Panc1 (cell line): ENCODE measurements around the gene IGFL4. TPM values are rescaled to one million over a fixed set of nuclear protein-coding genes. Genes with fewer than 3 reads are reported as not detected.
"Not testable (repeated sequence)": the region's sequence is repeated elsewhere in the genome, so short reads cannot be mapped to it uniquely, and the experiment has no call there.

Experiments
- ATAC-seq: fragments of 200-7000 bp; cut with Tn5 transposase; 2 replicates; pipeline ENCODE4 v1.9.1; 2020; ENCODE audit warnings: mild to moderate bottlenecking, moderate library complexity
- BruUV-seq: library from RNA; stranded (reverse); fragments of 400-500 nt; replicated peaks from 2 replicates; lab custom pipeline; 2021; lab: Mats Ljungman, UMichigan
- CTCF ChIA-PET: fragments of 300-600 bp; sonication (Branson Sonifier 250); formaldehyde crosslinking; loops from one replicate; lab custom pipeline; 2022; ENCODE audit warnings: antibody characterized with exemption; lab: Charles Lee
- POLR2A ChIA-PET: fragments of 300-600 bp; sonication (Branson Sonifier 250); formaldehyde crosslinking; loops from one replicate; lab custom pipeline; 2022; ENCODE audit warnings: antibody characterized with exemption; lab: Charles Lee
- DNase-seq: peaks from one replicate; pipeline ENCODE4 v3.0.0-alpha.2; 2010; ENCODE audit warnings: low read depth, low spot score
- H3K27ac ChIP-seq: 2 replicates; pipeline ENCODE4 v1.5.1; 2011; ENCODE audit warnings: mild to moderate bottlenecking, low read length, inconsistent platforms
- H3K27me3 ChIP-seq: fragments of 200-500 bp; sonication (Bioruptor generic); 2 replicates; pipeline ENCODE4 v1.6.0; 2014; ENCODE audit warnings: low read length, inconsistent platforms; ENCODE audit not compliant: control insufficient read depth, insufficient read depth
- H3K36me3 ChIP-seq: fragments of 200-500 bp; sonication (Bioruptor generic); 2 replicates; pipeline ENCODE4 v1.5.1; 2014; ENCODE audit warnings: inconsistent platforms, mild to moderate bottlenecking, low read length, moderate library complexity; ENCODE audit not compliant: control insufficient read depth, insufficient read depth
- H3K4me1 ChIP-seq: 2 replicates; pipeline ENCODE4 v1.5.1; 2011; ENCODE audit warnings: inconsistent platforms, mild to moderate bottlenecking, low read length, moderate library complexity; ENCODE audit not compliant: control insufficient read depth, insufficient read depth
- H3K4me3 ChIP-seq, 2 experiments: 2 replicates each; pipeline ENCODE4 v1.5.1; 2011 to 2012; ENCODE audit warnings: low read depth in 2 of 2, low read length in 2 of 2, mild to moderate bottlenecking in 2 of 2, inconsistent platforms in 1 of 2, moderate library complexity in 1 of 2
- H3K9me3 ChIP-seq: fragments of 200-500 bp; sonication (Bioruptor generic); 2 replicates; pipeline ENCODE4 v1.5.1; 2014; ENCODE audit warnings: low read depth, mild to moderate bottlenecking, inconsistent platforms, low read length, moderate library complexity; ENCODE audit not compliant: control insufficient read depth, insufficient read depth
- CTCF ChIP-seq: fragments of 450-650 bp; IDR thresholded peaks from 2 replicates; pipeline ENCODE4 v1.5.1; 2017; ENCODE audit warnings: mild to moderate bottlenecking
- POLR2AphosphoS5 ChIP-seq: IDR thresholded peaks from 2 replicates; pipeline ENCODE4 v1.6.1; 2012; ENCODE audit warnings: mild to moderate bottlenecking, low read depth, low read length, moderate library complexity
- REST ChIP-seq, 2 experiments: IDR thresholded peaks; 2 replicates each; pipeline ENCODE4 v1.6.1; 2011 to 2012; ENCODE audit warnings: low read depth in 2 of 2, control low read depth in 1 of 2, low read length in 1 of 2, mild to moderate bottlenecking in 1 of 2, moderate library complexity in 1 of 2; ENCODE audit not compliant: insufficient read depth in 1 of 2
- SIN3A ChIP-seq: IDR thresholded peaks from 2 replicates; pipeline ENCODE4 v1.6.1; 2012; ENCODE audit warnings: low read depth, mild to moderate bottlenecking, low read length, moderate library complexity, borderline replicate concordance; ENCODE audit not compliant: insufficient read depth
- TCF7L2 ChIP-seq: IDR thresholded peaks from 2 replicates; pipeline ENCODE4 v1.6.1; 2011; ENCODE audit warnings: mild to moderate bottlenecking, low read depth, low read length, inconsistent platforms
- in situ Hi-C: cut with HindIII; loops from 2 replicates; pipeline ENCODE4 v1.10.0; 2016; ENCODE audit warnings: low sequenced_read_pairs, low pct_unique_long_range_greater_than_20kb
- intact Hi-C: fragments of 100-400 bp; cut with micrococcal nuclease; formaldehyde crosslinking; loops from one replicate; pipeline ENCODE4 v1.10.0; 2022; ENCODE audit not compliant: unreplicated experiment
- total RNA-seq: library from RNA; stranded (reverse); gene quantifications from one replicate; pipeline ENCODE4 v1.2.1, GENCODE V29; 2021; ENCODE audit not compliant: unreplicated experiment

The IGFL4 gene
- total RNA-seq, 1 experiment from 2014 or later: 0.39 TPM

- intact Hi-C loops (loop anchor here (5.0 kb wide), 1 partner anchor 187 kb away; no protein-coding TSS in a partner anchor), in situ Hi-C loops (no loop called here)
- ChIA-PET POLR2A (no interaction called here), CTCF (interaction anchor here (0.6 to 4.0 kb wide), 2 partner anchors 59 to 184 kb away, joined by 3 to 13 read pairs; no protein-coding TSS in a partner anchor)
- H3K27ac ChIP-seq: no peak overlapping the region
- ATAC-seq: no peak
- peaks cover 8% of the 10 kb centered on the region for H3K27me3 ChIP-seq
- no peaks in the 10 kb centered on the region; the same call in 1 of the 2 replicates for H3K4me1 ChIP-seq
- BruUV-seq: no TSS peak
- no peaks in the 10 kb centered on the region for H3K36me3 ChIP-seq
- no peak overlapping the region for H3K4me3 ChIP-seq
- DNase-seq: no peak
- TF ChIP-seq TCF7L2 (no peak), SIN3A (no peak), POLR2AphosphoS5 (no peak), REST (IDR thresholded peaks at IDR 0.05; ENCODE audit: insufficient read depth in 1 of 2, low read depth in 2 of 2, low read length in 1 of 2) (no peak), CTCF (no peak)
- no peaks in the 10 kb centered on the region for H3K9me3 ChIP-seq
Measured at GRCh38 chr19:46080561-46080960, 39.8 kb upstream of the IGFL4 start.

GRCh38 chr19:46079576-46079975 lies 38.8 kb upstream of the IGFL4 start:
- ATAC-seq (no peak), DNase-seq (no peak)
- Histone ChIP-seq H3K27ac (no peak overlapping the region), H3K36me3 (no peaks in the 10 kb centered on the region), H3K9me3 (no peaks in the 10 kb centered on the region), H3K4me1 (no peaks in the 10 kb centered on the region; the same call in 1 of the 2 replicates), H3K4me3 (no peak overlapping the region), H3K27me3 (peaks cover 13% of the 10 kb centered on the region)
- intact Hi-C loops: no loop called here
- ChIA-PET POLR2A (no interaction called here), CTCF (interaction anchor here (0.7 to 4.0 kb wide), 2 partner anchors 54 to 185 kb away, joined by 4 to 13 read pairs; no protein-coding TSS in a partner anchor)
- no peak for TF ChIP-seq TCF7L2
- no peak for TF ChIP-seq POLR2AphosphoS5
- no peak for TF ChIP-seq SIN3A
- TF ChIP-seq CTCF: no peak
- TF ChIP-seq REST (IDR thresholded peaks at IDR 0.05; ENCODE audit: insufficient read depth in 1 of 2, low read depth in 2 of 2, low read length in 1 of 2): no peak
- no TSS peak for BruUV-seq
- in situ Hi-C loops: no loop called here

GRCh38 chr19:46078573-46079332 lies 38.0 kb upstream of the IGFL4 start:
- H3K27ac ChIP-seq, H3K36me3 ChIP-seq, ATAC-seq, DNase-seq, intact Hi-C loops, in situ Hi-C loops, BruUV-seq, POLR2A ChIA-PET, H3K9me3 ChIP-seq, H3K4me3 ChIP-seq, H3K4me1 ChIP-seq: not testable (repeated sequence)
- peaks cover 13% of the 10 kb centered on the region for H3K27me3 ChIP-seq
- CTCF ChIA-PET: interaction anchor here (0.5 to 4.0 kb wide), 9 partner anchors 37 to 186 kb away, joined by 3 to 13 read pairs (median 4); no protein-coding TSS in a partner anchor
